Psoas muscle (tissue), 8 donors: ENCODE results near the gene SRPK2. TPM values are rescaled to one million over a fixed set of nuclear protein-coding genes. Genes with fewer than 3 reads are reported as not detected.
"Not testable (repeated sequence)": the region's sequence is repeated elsewhere in the genome, so short reads cannot be mapped to it uniquely, and the experiment has no call there.

Experiments used
- ATAC-seq, 4 donors: fragments of 200-7000 bp; cut with Tn5 transposase; one replicate each; pipeline ENCODE4 v1.9.1; 2020; ENCODE audit warnings: moderate library complexity in 3 of 4, mild to moderate bottlenecking in 2 of 4
- DNase-seq, 2 donors: peaks; one replicate each; pipeline ENCODE4 v3.0.0-alpha.2; 2020
- H3K27ac ChIP-seq: fragments of 200-600 bp; one replicate; pipeline ENCODE4 v1.8.0; 2022
- H3K27me3 ChIP-seq, 3 donors: fragments of 200-600 bp in 1 of 3; one replicate each; pipeline versions ENCODE4 v1.6.1 to v1.8.0; 2013 to 2022; ENCODE audit warnings: low read length in 2 of 3, mild to moderate bottlenecking in 2 of 3, moderate library complexity in 1 of 3; ENCODE audit not compliant: insufficient read depth in 3 of 3
- H3K36me3 ChIP-seq, 2 donors: fragments of 200-600 bp in 1 of 2; one replicate each; pipeline versions ENCODE4 v1.6.1 to v1.8.0; 2013 to 2022; ENCODE audit warnings: low read depth in 1 of 2, mild to moderate bottlenecking in 1 of 2, moderate library complexity in 1 of 2; ENCODE audit not compliant: insufficient read depth in 1 of 2
- H3K4me1 ChIP-seq: fragments of 200-600 bp; one replicate; pipeline ENCODE4 v1.8.0; 2022
- H3K4me3 ChIP-seq: fragments of 200-600 bp; one replicate; pipeline ENCODE4 v1.8.0; 2022; ENCODE audit warnings: mild to moderate bottlenecking
- H3K9me3 ChIP-seq: fragments of 200-600 bp; one replicate; pipeline ENCODE4 v1.8.0; 2022
- WGBS, 3 donors: extraction: QIAGEN DNeasy Blood & Tissue Kit; methylation state at CpG; one replicate each; pipeline versions ENCODE4 v1.1.6 to v1.1.7; 2013; 5-methylcytosine and 5-hydroxymethylcytosine counted together
- intact Hi-C, 2 donors: fragments of 100-400 bp; cut with DNase I; formaldehyde crosslinking; loops; one replicate each; pipeline versions ENCODE4 v1.11.0 to v1.14.2; 2022
- polyA plus RNA-seq, 3 donors: library from polyadenylated mRNA; stranded (reverse); fragments of 200-250 nt; gene quantifications; one replicate each; pipeline ENCODE4 v1.2.3, GENCODE V29; 2013
- total RNA-seq, 4 donors: library from RNA; stranded (reverse); fragmentation: NEBNext Ultra II Directional in 2 of 4; extraction: Animal tissue kit (Norgen Biotek cat#: 25700) in 2 of 4; gene quantifications; one replicate each; pipeline versions ENCODE4 v1.2.1 to v1.2.4, GENCODE V29; 2021 to 2023
- TF ChIP-seq, protein P1 (sequence below): fragments of 200-600 bp; IDR thresholded peaks from one replicate; pipeline ENCODE4 v1.8.0; 2022; ENCODE audit warnings: antibody characterized with exemption
- donor health status: healthy with polysubstance abuse.
- donor health status: DM: no; HTN: no; CAD: no; lungs with moderate emphysema.
- donor health status: Bipolar disorder and iron deficiency.
- donor health status: healthy.
- donor health status: DM: yes; HTN: yes; CAD: no.
- donor health status: DM: no; HTN: no; CAD: no.
- donor health status: DM: no; HTN: no; CAD: no.
- donor health status: DM: yes; HTN: yes; CAD: no.

Gene SRPK2
- total and polyA plus RNA-seq, 7 donors: 12.7 to 51.3 (median 33.2) TPM

DNA sequence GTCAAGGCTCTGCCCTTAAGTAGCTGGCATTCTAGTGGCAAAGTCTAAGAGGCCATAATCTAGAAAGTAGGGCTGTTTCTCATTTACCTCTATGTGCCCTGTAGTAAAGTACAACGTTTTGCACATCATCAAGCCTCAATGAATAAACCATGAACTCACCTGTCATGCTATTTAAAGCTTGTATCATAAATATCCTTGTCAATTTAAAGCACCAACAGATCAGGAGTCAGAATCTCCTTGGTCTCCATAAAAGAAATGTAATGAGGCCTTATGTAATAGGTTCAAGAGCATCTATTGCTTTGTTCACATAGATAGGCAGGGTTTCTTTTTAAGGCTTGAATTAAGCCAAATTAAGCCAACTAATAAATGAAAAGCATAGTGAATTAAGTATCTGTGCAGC is 192.8 kb downstream of the SRPK2 start:
- no peak for DNase-seq
- H3K36me3 ChIP-seq: no peaks in the 10 kb centered on the region
- no peak overlapping the region for H3K4me3 ChIP-seq
- intact Hi-C loops: no loop called here
- TF ChIP-seq, protein P1, sequence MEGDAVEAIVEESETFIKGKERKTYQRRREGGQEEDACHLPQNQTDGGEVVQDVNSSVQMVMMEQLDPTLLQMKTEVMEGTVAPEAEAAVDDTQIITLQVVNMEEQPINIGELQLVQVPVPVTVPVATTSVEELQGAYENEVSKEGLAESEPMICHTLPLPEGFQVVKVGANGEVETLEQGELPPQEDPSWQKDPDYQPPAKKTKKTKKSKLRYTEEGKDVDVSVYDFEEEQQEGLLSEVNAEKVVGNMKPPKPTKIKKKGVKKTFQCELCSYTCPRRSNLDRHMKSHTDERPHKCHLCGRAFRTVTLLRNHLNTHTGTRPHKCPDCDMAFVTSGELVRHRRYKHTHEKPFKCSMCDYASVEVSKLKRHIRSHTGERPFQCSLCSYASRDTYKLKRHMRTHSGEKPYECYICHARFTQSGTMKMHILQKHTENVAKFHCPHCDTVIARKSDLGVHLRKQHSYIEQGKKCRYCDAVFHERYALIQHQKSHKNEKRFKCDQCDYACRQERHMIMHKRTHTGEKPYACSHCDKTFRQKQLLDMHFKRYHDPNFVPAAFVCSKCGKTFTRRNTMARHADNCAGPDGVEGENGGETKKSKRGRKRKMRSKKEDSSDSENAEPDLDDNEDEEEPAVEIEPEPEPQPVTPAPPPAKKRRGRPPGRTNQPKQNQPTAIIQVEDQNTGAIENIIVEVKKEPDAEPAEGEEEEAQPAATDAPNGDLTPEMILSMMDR: no peak
- no peak for ATAC-seq
- H3K9me3 ChIP-seq: no peaks in the 10 kb centered on the region
- 43 to 61% (median 51%) methylated on average over 1 of the region's 1 CpG for WGBS, 3 donors
- H3K27me3 ChIP-seq: no peaks in the 10 kb centered on the region
- H3K4me1 ChIP-seq: peaks cover 29% of the 10 kb centered on the region
- H3K27ac ChIP-seq: no peak overlapping the region

DNA sequence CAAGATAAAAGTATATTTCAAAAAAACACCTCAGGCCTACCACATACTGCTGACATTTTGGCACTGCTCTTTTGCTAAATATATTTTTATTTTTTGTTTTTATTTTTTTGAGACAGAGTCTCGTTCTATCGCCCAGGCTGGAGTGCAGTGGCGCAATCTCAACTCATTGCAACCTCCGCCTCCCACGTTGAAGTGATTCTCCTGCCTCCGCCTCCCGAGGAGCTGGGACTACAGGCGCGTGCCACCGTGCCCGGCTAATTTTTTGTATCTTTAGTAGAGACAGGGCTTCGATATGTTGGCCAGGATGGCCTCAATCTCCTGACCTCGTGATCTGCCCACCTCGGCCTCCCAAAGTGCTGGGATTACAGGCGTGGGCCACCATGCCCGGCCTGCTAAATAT is 193.8 kb downstream of the SRPK2 start:
- DNase-seq, H3K36me3 ChIP-seq, H3K9me3 ChIP-seq, H3K27me3 ChIP-seq, ATAC-seq, H3K4me3 ChIP-seq, H3K27ac ChIP-seq, intact Hi-C loops: not testable (repeated sequence)
- H3K4me1 ChIP-seq: peaks cover 32% of the 10 kb centered on the region
- WGBS, 3 donors: 98 to 99% (median 98%) methylated on average over 16 of the region's 16 CpGs

DNA sequence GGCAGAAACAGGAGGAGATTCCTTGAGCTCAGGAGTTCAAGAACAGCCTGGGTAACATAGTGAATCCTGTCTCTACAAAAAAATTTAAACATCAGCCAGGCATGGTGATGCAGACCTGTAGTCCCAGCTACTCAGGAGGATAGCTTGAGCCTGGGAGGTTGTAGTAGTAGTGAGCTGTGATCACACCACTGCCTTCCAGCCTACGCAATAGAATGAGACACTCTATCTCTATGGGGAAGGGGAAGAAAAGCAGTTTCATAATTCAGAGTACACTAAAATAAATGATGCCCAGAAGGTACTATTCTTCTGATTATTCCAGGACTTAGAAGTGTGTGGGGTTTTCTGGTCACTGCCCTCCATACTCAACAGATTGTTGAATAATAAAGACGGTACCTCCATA is 197.4 kb downstream of the SRPK2 start:
- Histone ChIP-seq H3K9me3 (no peaks in the 10 kb centered on the region), H3K4me1 (peaks cover 11% of the 10 kb centered on the region), H3K36me3 (no peaks in the 10 kb centered on the region), H3K27me3 (no peaks in the 10 kb centered on the region), H3K4me3 (no peak overlapping the region), H3K27ac (no peak overlapping the region)
- TF ChIP-seq, protein P1: no peak
- intact Hi-C loops: no loop called here
- DNase-seq (no peak), ATAC-seq (no peak)
- 90 to 98% (median 98%) methylated on average over 2 of the region's 2 CpGs for WGBS, 3 donors

DNA sequence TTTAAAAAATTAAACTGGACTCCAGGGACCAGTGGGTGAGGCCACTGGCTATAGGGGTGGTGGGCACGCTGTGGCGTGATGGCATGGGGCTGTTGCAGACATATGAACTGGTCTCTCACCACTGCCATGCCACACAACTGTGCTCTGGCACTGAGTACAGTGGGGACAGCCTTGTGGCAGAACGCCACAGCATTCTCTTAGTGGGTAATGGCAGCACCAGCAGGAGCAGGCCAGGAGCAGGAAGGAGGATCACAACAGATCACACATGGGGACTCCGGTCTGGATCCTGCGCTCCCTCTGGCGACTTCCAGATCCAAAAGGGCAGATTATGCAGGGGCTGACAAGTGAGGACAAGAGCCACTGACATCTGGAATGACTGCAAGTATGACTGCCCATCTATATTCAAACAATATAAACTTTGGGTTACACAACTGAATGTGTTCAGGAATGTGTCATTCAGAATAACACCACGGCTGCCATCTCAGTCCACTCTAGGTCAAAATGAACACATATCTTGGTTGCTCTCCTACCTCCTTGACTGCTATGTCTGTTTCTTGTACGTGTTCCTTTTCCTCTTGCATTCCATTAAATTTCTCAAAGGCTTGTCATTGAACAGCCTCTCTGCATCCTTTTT is 198.7 kb downstream of the SRPK2 start:
- WGBS, 3 donors: 59 to 75% (median 68%) methylated on average over 8 of the region's 8 CpGs
- intact Hi-C loops: no loop called here

DNA sequence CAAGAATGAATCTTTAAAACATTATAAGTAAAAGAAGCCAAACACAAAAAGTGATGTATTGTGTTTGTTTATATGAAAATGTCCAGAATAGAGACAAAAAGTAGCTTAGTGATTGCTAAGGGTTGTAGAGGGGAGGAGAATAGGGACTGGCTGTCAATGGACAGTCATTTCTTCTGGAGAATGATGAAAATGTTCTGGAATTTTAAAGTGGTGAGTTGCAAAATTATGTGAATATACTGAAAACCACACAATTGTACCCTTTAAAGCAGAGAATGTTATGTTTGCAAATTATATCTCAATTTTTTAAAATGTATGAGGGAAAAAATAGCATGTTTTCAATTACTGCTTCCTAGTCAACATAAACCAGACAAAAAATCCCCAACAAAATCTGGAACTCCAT is 200.5 kb downstream of the SRPK2 start:
- H3K27me3 ChIP-seq: no peaks in the 10 kb centered on the region
- H3K4me1 ChIP-seq: peaks cover 5% of the 10 kb centered on the region
- H3K4me3 ChIP-seq: no peak overlapping the region
- H3K27ac ChIP-seq: no peak overlapping the region
- H3K36me3 ChIP-seq: no peaks in the 10 kb centered on the region
- ATAC-seq (no peak), DNase-seq (no peak)
- TF ChIP-seq, protein P1: no peak
- intact Hi-C loops: no loop called here
- H3K9me3 ChIP-seq: no peaks in the 10 kb centered on the region

More for the DNA sequence above, 198.7 kb downstream of the SRPK2 start:
- Histone ChIP-seq H3K27me3 (no peaks in the 10 kb centered on the region), H3K27ac (no peak overlapping the region), H3K4me1 (peaks cover 5% of the 10 kb centered on the region), H3K36me3 (no peaks in the 10 kb centered on the region), H3K9me3 (no peaks in the 10 kb centered on the region), H3K4me3 (no peak overlapping the region)
- TF ChIP-seq, protein P1: no peak
- peak in 1 of 2 donors; percentile 26 for DNase-seq
- peak; percentile 34 to 81 (median 68) for ATAC-seq
